ENCODE measurements around the gene PCNP.

DNA sequence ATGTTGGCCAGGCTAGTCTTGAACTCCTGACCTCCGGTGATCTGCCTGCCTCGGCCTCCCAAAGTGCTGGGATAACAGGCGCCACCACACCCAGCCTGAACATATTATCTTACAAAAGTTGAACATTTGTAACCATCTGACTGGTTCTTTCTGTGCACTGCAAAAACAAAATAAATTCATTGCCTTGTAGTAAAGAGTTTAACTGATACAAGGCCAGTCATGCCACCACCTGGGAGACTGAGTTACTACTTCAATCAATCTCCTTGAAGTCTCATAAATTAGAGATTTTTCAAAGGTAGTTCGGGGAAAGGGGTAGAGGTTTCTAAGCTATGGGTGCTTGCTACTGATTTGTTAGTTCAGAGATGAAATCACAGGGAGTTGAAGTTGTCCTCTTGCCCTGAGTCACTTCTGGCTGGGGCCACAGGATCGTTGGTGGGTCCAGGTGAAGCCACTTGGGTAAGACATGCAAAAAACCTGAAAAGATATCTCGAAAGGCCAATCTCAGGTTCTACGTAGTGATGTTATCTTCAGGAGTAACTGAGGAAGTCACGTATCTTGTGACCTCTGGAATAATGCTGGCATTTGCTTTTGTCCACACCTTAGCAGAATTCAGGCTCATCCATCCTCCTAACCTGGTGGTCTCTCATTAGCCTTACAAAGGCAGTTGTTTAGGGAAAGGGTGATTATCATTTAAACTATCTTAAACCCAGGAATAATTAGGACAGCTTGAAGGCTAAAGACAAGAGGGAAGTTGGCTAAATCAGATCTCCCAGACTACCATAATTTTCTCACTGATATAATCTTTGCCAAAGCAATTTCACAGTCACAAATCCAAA, 69.2 kb downstream of the PCNP start:
- TF ChIP-seq, protein P1, sequence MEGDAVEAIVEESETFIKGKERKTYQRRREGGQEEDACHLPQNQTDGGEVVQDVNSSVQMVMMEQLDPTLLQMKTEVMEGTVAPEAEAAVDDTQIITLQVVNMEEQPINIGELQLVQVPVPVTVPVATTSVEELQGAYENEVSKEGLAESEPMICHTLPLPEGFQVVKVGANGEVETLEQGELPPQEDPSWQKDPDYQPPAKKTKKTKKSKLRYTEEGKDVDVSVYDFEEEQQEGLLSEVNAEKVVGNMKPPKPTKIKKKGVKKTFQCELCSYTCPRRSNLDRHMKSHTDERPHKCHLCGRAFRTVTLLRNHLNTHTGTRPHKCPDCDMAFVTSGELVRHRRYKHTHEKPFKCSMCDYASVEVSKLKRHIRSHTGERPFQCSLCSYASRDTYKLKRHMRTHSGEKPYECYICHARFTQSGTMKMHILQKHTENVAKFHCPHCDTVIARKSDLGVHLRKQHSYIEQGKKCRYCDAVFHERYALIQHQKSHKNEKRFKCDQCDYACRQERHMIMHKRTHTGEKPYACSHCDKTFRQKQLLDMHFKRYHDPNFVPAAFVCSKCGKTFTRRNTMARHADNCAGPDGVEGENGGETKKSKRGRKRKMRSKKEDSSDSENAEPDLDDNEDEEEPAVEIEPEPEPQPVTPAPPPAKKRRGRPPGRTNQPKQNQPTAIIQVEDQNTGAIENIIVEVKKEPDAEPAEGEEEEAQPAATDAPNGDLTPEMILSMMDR (IDR thresholded peaks at IDR 0.05; ENCODE audit: extremely low read depth in 1 of 2, insufficient read depth in 1 of 2, low read depth in 1 of 2, low read length in 2 of 2): no peak
- TF ChIP-seq EZH2 (IDR thresholded peaks at IDR 0.05; ENCODE audit: borderline replicate concordance, low read depth, low read length, severe bottlenecking): no peak
- TF ChIP-seq MYC (IDR thresholded peaks at IDR 0.05; ENCODE audit: low read depth, low read length): no peak
- TF ChIP-seq POLR2A (IDR thresholded peaks at IDR 0.05; ENCODE audit: low read depth, low read length): no peak
- TF ChIP-seq FOS (IDR thresholded peaks at IDR 0.05; ENCODE audit: borderline replicate concordance, insufficient read depth, low read length): no peak
